Progenitor cell of endocrine pancreas (in vitro differentiated cells): ENCODE results near the gene BAHD1. TPM values are rescaled to one million over a fixed set of nuclear protein-coding genes. Genes with fewer than 3 reads are reported as not detected.
A peak's percentile ranks its signal among the peaks of the same experiment; 100 is the strongest.

ENCODE experiments used
- DNase-seq: peaks from one replicate; pipeline ENCODE4 v3.0.0; 2021; ENCODE audit warnings: low spot score; ENCODE audit not compliant: unreplicated experiment
- H3K27ac Mint-ChIP-seq: 2 replicates; pipeline ENCODE4 v1.8.0; 2021; ENCODE audit warnings: mild to moderate bottlenecking, moderate library complexity, mixed read lengths
- H3K27me3 Mint-ChIP-seq: 2 replicates; pipeline ENCODE4 v1.8.0; 2021; ENCODE audit warnings: mixed read lengths
- H3K36me3 Mint-ChIP-seq: 2 replicates; pipeline ENCODE4 v1.8.0; 2022; ENCODE audit warnings: mixed read lengths; ENCODE audit not compliant: insufficient read depth
- H3K4me1 Mint-ChIP-seq: 2 replicates; pipeline ENCODE4 v1.8.0; 2021; ENCODE audit warnings: low read depth, mixed read lengths
- H3K4me3 Mint-ChIP-seq: 2 replicates; pipeline ENCODE4 v1.8.0; 2021; ENCODE audit warnings: low read depth, mild to moderate bottlenecking, moderate library complexity, mixed read lengths
- H3K9me3 Mint-ChIP-seq: 2 replicates; pipeline ENCODE4 v1.8.0; 2021; ENCODE audit warnings: low read depth, mixed read lengths
- CTCF ChIP-seq: fragments of 200-600 bp; sonication (generic); IDR thresholded peaks from one replicate; pipeline ENCODE4 v1.5.0; 2021; ENCODE audit warnings: antibody characterized with exemption, mild to moderate bottlenecking; ENCODE audit not compliant: unreplicated experiment
- total RNA-seq: library from RNA; stranded (reverse); gene quantifications from 2 replicates; pipeline ENCODE4 v1.2.1, GENCODE V29; 2021

The BAHD1 gene
- total RNA-seq, 1 donor from 2014 or later: 24.1 TPM

GRCh38 chr15:40468898-40469331 lies 28.2 kb downstream of the BAHD1 start:
- H3K36me3 Mint-ChIP-seq: peaks cover 2% of the 10 kb centered on the region
- no peak for DNase-seq
- H3K4me1 Mint-ChIP-seq: peaks cover 8% of the 10 kb centered on the region
- no peak for TF ChIP-seq CTCF
- no peak overlapping the region for H3K27ac Mint-ChIP-seq
- no peak overlapping the region for H3K4me3 Mint-ChIP-seq
- no peaks in the 10 kb centered on the region for H3K9me3 Mint-ChIP-seq
- no peaks in the 10 kb centered on the region for H3K27me3 Mint-ChIP-seq

DNA sequence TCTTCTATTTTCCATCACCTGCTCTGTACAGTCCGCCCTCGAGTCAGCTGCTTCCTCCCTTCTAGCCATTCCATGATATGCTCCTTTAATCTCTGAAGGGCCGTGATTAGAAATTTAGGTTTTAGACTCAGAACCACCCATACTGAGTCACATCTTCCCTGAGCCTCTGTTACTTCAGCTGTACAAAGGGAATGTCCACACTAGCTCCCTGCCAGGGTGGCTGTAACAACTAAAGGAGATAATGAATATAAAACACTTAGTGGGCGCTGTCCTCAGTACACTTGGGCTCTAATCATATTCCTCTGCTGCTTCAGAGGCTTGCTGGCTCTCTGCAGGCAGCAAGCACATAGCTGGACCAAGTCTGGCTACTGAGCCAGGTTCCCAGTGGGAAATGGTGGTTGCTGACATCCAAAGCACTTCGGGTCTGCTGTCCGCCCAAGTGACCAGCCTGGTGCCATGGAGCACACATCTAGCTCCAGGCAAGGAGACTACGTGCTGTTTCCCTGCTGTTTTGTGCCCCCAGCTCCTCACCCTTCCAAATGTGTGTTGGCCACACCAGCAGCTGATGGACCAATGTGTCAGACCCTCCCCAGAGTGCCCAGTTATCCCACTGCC lies 29.1 kb downstream of the BAHD1 start:
- no peaks in the 10 kb centered on the region for H3K9me3 Mint-ChIP-seq
- no peaks in the 10 kb centered on the region for H3K27me3 Mint-ChIP-seq
- H3K36me3 Mint-ChIP-seq: peaks cover 2% of the 10 kb centered on the region
- H3K27ac Mint-ChIP-seq: peak overlapping the region; percentile 90
- no peak for DNase-seq
- peak overlapping the region; percentile 68 for H3K4me3 Mint-ChIP-seq
- H3K4me1 Mint-ChIP-seq: peaks cover 8% of the 10 kb centered on the region
- TF ChIP-seq CTCF: no peak

- TF ChIP-seq CTCF: peak; percentile 17
- no peaks in the 10 kb centered on the region for H3K36me3 Mint-ChIP-seq
- H3K9me3 Mint-ChIP-seq: no peaks in the 10 kb centered on the region
- peaks cover 8% of the 10 kb centered on the region for H3K4me1 Mint-ChIP-seq
- peak within 1 kb of the TSS; percentile 92 for H3K27ac Mint-ChIP-seq
- H3K27me3 Mint-ChIP-seq: no peaks in the 10 kb centered on the region
- DNase-seq: peak; percentile 62
- peak within 1 kb of the TSS; percentile 83 for H3K4me3 Mint-ChIP-seq
Observed at GRCh38 chr15:40470423-40471104, 29.8 kb downstream of the BAHD1 start, which contains the start of gene CHST14. Gene CHST14, plus strand, starts transcription at chr15:40470984. Its CDS starts 230 bp downstream, at chr15:40471214.

DNA sequence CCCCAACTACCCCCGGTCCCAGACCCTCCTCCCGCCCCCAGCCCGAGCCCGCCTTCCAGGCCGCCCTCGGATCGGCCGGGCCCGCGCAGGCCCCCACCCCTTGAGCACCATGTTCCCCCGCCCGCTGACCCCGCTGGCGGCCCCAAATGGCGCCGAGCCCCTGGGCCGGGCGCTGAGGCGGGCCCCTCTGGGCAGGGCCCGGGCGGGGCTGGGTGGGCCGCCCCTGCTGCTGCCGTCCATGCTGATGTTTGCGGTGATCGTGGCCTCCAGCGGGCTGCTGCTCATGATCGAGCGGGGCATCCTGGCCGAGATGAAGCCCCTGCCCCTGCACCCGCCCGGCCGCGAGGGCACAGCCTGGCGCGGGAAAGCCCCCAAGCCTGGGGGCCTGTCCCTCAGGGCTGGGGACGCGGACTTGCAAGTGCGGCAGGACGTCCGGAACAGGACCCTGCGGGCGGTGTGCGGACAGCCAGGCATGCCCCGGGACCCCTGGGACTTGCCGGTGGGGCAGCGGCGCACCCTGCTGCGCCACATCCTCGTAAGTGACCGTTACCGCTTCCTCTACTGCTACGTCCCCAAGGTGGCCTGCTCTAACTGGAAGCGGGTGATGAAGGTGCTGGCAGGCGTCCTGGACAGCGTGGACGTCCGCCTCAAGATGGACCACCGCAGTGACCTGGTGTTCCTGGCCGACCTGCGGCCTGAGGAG lies 30.5 kb downstream of the BAHD1 start:
- peaks cover 8% of the 10 kb centered on the region for H3K4me1 Mint-ChIP-seq
- no peaks in the 10 kb centered on the region for H3K9me3 Mint-ChIP-seq
- DNase-seq: no peak
- no peaks in the 10 kb centered on the region for H3K36me3 Mint-ChIP-seq
- no peaks in the 10 kb centered on the region for H3K27me3 Mint-ChIP-seq
- H3K4me3 Mint-ChIP-seq: peak overlapping the region; percentile 83
- TF ChIP-seq CTCF: no peak
- peak overlapping the region; percentile 92 for H3K27ac Mint-ChIP-seq

- no peak for TF ChIP-seq CTCF
- Mint-ChIP-seq H3K4me1 (peaks cover 8% of the 10 kb centered on the region), H3K9me3 (no peaks in the 10 kb centered on the region), H3K4me3 (peak overlapping the region; percentile 83), H3K27me3 (no peaks in the 10 kb centered on the region), H3K36me3 (no peaks in the 10 kb centered on the region), H3K27ac (peak overlapping the region; percentile 92)
- DNase-seq: no peak
Observed at GRCh38 chr15:40471808-40472150, 31.0 kb downstream of the BAHD1 start.
